GM12892 (cell line): ENCODE data around the gene PLAAT3.
"Not testable (repeated sequence)": the region's sequence is repeated elsewhere in the genome, so short reads cannot be mapped to it uniquely, and the experiment has no call there.

Experiments used
- DNase-seq: peaks from one replicate; pipeline ENCODE4 v3.0.0; 2011; ENCODE audit not compliant: insufficient read length
- FAIRE-seq: peaks from 2 replicates; lab custom pipeline; 2011; peaks lifted over from hg19 to GRCh38; lab: Jason Lieb, UNC
- POLR2A ChIP-seq: IDR thresholded peaks from 2 replicates; pipeline ENCODE4 v1.6.1; 2011; ENCODE audit warnings: low read depth, low read length, control low read depth
- POLR2AphosphoS5 ChIP-seq: IDR thresholded peaks from 2 replicates; pipeline ENCODE4 v1.6.1; 2011; ENCODE audit warnings: low read depth, low read length, control low read depth
- TAF1 ChIP-seq: IDR thresholded peaks from 2 replicates; pipeline ENCODE4 v1.6.1; 2011; ENCODE audit warnings: low read depth, mild to moderate bottlenecking, control low read depth, low read length, borderline replicate concordance

The PLAAT3 gene

GRCh38 chr11:63599211-63600122 lies 14.8 kb downstream of the PLAAT3 start:
- no peak for FAIRE-seq
- DNase-seq = no peak
- TF ChIP-seq POLR2A = no peak

- TF ChIP-seq TAF1 (no peak), POLR2A (no peak), POLR2AphosphoS5 (no peak)
- FAIRE-seq (no peak), DNase-seq (no peak)
Observed at GRCh38 chr11:63598556-63598955, 15.7 kb downstream of the PLAAT3 start.

DNA sequence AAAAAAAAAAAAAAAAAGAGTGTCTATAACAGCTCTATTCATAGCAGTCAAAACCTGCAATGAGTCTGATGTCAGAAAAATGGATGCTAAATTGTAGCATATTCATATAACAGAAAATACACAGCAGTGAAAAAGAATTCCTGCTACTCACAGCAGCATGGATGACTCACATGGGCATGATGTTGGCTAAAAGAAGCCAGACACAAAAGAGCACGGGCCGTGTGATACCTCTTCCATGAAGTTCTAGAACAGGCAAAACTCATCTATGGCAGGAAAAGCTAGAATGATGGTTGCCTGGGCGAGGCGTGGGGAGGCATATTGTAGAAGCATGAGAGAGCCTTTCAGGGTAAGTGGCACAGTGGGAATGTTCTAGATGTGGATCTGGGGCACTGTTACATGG lies 18.9 kb downstream of the PLAAT3 start:
- no peak for DNase-seq
- FAIRE-seq = no peak
- TF ChIP-seq POLR2AphosphoS5 (no peak), POLR2A (no peak), TAF1 (no peak)

DNA sequence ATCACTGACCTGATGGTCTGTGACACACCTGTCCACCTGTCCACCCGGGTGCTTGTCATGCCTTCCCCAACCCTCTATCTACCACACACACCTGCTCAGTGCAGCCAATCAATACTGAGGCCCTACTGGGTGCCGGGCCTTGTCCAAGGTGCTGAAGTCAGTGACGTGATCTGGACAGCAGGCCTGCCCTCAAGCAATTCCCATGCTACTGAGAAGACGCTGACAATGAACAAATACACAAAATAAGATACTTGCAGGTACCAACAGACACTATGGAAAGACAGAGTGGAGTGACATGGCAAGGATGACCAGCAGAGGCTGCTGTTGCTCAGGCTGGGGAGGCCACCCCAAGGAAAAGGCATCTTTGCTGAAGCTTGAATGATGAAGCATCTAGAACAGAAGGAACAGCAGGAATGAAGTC lies 21.2 kb downstream of the PLAAT3 start:
- no peak for FAIRE-seq
- no peak for DNase-seq
- TF ChIP-seq POLR2AphosphoS5 = no peak
- no peak for TF ChIP-seq TAF1
- no peak for TF ChIP-seq POLR2A

DNA sequence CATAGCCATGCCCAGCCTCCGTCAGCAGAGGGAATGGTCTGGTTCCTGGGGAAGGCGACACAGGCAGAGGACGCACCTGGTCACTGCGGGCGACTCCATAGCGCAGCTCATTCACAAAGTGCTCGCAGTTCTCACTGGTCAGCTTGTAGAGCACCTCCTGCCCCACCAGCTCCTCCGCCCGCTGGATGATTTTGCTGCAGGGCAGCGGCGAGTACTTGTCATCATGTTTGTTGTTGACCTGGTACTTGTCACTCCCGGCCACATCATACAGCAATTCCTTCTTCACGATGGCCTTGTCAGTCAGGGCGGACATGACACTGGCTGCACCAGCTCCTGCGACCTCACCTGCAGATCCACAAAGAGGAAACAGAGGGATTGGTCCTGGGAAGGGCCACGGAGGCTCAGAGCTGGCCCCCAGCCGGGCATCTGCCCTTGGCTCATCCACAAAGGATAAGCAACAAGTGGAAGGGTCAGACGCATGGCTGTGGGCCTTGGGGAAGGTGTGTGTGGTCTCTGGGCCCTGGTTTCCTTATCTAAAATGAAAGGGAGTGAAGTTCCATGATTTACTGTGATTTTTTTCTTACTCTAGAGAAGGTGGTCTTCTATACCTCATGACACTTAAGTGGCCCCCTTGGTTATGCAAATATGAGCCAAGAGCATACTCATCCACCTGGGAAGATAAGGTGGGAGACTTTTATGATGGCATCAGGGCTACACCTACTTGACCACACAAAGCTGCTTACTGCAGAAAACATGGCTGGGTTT lies 24.0 kb downstream of the PLAAT3 start:
- DNase-seq (no peak), FAIRE-seq (no peak)
- no peak for TF ChIP-seq TAF1
- TF ChIP-seq POLR2AphosphoS5 = no peak

DNA sequence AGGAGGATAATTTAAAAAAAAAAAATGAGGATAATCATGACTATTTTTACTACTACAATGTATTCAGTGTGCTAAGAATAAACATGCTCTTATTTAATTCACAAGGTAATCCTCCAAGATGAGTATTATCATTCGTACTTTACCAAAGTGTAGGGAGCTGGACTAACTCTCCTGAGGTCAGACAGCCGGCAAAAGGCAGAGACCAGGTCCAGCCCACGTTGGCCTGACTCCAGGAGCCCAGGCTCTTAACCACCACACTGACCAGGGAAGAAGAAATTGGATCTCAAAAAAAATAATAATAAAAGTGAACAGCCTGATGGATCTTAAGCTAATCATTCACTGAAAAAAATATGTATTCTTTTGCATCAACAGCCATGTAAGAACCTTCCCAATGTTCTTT lies 25.2 kb downstream of the PLAAT3 start:
- FAIRE-seq (no peak), DNase-seq (no peak)
- no peak for TF ChIP-seq POLR2AphosphoS5
- TF ChIP-seq POLR2A = no peak
- no peak for TF ChIP-seq TAF1

- FAIRE-seq (no peak), DNase-seq (no peak)
- TF ChIP-seq TAF1 (no peak), POLR2AphosphoS5 (no peak), POLR2A (no peak)
Observed at GRCh38 chr11:63586451-63587166, 27.6 kb downstream of the PLAAT3 start.

GRCh38 chr11:63583357-63583677 lies 30.9 kb downstream of the PLAAT3 start:
- DNase-seq = no peak
- no peak for FAIRE-seq
- TF ChIP-seq POLR2A (no peak), POLR2AphosphoS5 (no peak), TAF1 (no peak)

- not testable (repeated sequence) for FAIRE-seq, DNase-seq
Observed at GRCh38 chr11:63581224-63581623, 33.0 kb downstream of the PLAAT3 start.

GRCh38 chr11:63578882-63579281 lies 35.4 kb downstream of the PLAAT3 start:
- not testable (repeated sequence) for DNase-seq, FAIRE-seq

DNA sequence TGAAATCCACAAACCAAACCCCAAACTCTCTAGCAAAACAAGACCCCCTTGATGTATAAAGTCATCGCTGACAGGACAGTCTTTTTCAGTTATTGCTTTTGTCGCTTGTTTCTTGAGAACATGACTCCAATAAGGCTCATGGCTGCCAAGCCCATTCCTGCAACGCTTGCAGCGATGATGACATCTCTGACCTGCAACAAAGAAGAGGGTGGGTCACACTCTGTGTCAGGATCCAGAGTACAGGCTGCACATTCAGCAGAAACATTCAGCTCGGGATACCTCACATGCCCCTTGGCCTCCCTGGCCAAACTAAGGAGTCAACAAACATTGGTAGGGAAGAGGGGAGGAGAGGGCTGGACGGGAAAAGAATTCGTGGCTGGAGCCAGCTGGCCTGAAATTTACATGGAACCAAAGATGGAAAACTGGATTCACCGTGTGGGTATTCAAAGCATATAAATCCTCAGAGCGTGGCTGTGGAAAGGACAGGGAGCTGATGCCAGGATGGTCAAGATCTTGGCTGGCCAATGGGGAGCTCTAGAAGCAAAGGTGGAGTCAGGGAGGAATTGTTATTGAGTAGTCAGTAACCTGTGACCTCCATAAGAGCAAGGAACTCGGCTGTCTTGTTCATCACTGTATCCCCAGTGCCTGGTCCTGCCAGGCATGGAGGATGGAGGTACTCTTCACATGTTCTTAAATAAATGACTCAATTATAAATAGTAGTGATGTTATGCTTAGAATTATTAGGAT lies 39.2 kb downstream of the PLAAT3 start:
- DNase-seq (no peak), FAIRE-seq (peak; percentile 74)
- TF ChIP-seq POLR2AphosphoS5 (no peak), POLR2A (no peak), TAF1 (no peak)
